Activated CD4-positive, alpha-beta T cell treated with anti-CD3 and anti-CD28 coated beads, Interleukin-2, amount 50 U/mL, for 4 hours (primary cell): ENCODE results near the gene PRKN.

Source experiments
- DNase-seq, 2 experiments: peaks; one replicate each; pipeline ENCODE4 v3.0.0-alpha.2; 2020

Gene PRKN

GRCh38 chr6:162671580-162672165 is 55.9 kb downstream of the PRKN start:
- no peak for DNase-seq

- no peak for DNase-seq
These were observed 57.2 kb downstream of the PRKN start for GRCh38 chr6:162670345-162670744.

GRCh38 chr6:162666246-162666645 is 61.3 kb downstream of the PRKN start:
- no peak for DNase-seq

GRCh38 chr6:162653808-162654207 is 73.8 kb downstream of the PRKN start:
- no peak for DNase-seq

DNA sequence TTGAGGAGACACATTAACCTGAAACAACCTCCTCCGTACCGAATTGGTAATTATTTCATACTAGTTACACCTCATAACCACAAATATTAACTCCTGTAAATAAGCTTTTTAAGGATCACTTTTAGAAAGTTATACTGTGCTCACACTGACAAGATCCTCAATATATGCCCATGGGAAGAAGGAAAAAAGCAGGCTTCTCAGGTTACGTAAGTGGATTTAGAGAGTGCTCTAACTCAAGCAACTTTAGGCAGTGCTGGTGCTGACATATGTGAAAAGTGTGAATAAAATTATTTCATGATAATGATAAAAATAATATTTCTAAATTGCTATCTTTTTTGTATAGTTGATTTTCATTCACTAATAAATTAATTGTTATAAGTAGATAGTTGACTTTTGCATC is 76.1 kb downstream of the PRKN start:
- DNase-seq = no peak

DNA sequence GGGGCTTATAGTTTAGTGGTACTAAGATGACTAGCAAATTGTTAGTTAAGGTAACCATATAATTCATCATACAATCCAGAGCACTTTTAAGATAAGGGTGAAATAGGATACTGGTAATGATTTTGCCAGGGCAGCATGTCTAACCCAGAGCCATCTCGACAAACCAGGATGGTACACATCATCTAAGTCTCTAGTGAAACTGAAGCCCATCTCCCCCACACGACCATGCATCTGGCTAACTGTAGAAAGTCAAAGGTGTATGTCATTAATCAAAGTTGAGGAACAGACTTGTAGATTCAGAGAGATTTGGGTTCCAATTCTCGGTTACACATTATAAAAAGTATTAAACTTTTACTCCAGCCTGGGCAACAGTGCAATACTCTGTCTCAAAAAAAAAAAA is 78.3 kb downstream of the PRKN start:
- DNase-seq = no peak

- DNase-seq = no peak
These were observed 83.4 kb downstream of the PRKN start for GRCh38 chr6:162644153-162644552.

- DNase-seq = no peak
These were observed 86.8 kb downstream of the PRKN start for GRCh38 chr6:162640756-162641155.

- no peak for DNase-seq
These were observed 87.6 kb downstream of the PRKN start for GRCh38 chr6:162639951-162640350.

- no peak for DNase-seq
These were observed 88.5 kb downstream of the PRKN start for GRCh38 chr6:162638931-162639574.

- DNase-seq = no peak
These were observed 90.2 kb downstream of the PRKN start for GRCh38 chr6:162637317-162637716.

DNA sequence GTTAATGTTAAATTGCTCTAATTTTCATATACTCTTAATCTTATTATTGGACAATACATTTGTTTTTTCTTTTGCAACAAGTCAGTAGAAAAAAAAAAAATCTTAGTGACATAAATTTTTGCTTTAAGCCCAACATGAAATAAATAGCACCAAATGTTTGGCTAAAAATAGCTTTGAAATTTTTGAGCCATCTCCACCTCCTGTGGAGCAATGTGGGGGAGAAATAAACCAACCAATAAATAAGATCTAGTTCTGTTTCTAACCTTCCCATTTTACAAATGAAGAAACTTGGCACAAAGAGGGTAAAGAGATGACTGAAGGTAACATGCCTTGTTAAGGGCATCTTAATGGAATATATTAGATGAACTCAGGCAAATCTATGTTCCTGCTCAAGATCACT is 91.4 kb downstream of the PRKN start:
- DNase-seq = no peak

DNA sequence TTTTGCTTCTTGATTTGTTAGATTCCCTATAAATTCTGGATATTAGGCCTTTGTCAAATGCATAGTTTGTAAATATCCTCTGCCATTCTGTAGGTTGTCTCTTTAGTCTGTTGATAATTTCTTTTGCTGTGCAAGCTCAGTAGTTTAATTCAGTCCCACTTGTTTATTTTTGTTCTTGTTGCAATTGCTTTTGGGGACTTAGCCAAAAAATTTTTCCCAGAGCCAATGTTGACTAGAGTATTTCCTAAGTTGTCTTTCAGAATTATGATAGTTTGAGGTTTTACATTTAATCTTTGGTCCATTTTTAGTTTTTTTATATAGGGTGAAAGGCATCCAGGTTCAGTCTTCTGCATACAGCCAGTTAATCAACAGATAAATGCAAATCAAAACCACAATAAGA is 96.0 kb downstream of the PRKN start:
- no peak for DNase-seq

DNA sequence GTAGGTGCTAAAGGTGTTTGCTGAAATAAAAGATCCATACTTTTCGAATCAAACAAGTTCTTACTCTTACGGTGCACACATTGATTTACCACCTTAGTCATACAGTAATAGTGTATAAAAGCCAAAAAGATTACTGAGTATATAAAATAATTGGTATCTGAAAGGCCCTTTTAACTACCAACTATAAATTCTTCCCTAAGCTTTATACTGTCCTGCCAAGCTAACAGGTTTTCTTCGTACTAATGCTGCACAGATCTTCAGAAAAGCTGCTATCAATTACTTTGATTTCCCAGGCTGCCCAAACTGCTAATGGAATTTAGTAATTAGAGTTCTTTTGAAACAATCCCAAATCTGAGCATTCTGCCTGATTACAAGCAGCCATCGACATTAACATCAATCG is 97.5 kb downstream of the PRKN start:
- DNase-seq = no peak

DNA sequence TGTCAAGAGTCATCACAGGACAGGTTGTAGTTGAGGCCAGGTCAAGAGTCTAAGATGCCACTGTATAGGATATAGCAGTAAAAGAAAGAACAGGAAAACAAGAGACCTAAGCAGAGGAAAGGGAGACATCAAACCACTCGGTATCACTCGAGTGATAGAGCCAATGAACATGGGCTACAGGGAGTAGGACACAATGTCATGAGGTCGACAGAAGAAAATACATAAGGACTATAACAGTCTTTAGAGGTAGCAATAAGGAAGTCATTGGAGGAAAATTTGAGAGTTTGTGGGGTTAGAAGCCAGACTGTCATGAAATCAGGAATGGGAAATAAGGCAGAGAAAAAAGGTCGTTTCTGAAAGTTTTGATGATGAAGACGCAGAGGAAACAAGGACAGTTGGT is 99.7 kb downstream of the PRKN start:
- no peak for DNase-seq

DNA sequence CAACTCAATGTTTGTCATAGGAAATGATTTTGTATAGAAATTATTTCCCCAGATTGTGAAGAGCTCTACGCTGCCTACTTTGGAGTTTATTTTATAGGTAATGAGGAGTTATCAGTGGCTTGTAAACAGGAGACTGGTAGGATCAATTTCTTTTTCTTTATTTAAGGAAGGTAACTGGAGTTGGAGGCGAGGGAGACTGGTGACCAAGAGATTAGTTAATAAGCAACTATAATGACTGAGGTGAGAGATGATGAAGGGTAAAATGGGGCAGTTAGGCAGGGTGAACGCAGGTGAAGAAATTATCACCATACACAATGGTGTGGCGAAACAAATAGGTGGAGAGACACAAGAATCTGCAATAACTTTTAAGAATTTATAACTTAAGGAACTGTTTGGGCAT is 100.2 kb downstream of the PRKN start:
- DNase-seq = no peak

- no peak for DNase-seq
These were observed 100.7 kb downstream of the PRKN start for GRCh38 chr6:162626869-162627268.

GRCh38 chr6:162625846-162626540 is 101.6 kb downstream of the PRKN start:
- no peak for DNase-seq

- DNase-seq = no peak
These were observed 105.0 kb downstream of the PRKN start for GRCh38 chr6:162622572-162622971.

DNA sequence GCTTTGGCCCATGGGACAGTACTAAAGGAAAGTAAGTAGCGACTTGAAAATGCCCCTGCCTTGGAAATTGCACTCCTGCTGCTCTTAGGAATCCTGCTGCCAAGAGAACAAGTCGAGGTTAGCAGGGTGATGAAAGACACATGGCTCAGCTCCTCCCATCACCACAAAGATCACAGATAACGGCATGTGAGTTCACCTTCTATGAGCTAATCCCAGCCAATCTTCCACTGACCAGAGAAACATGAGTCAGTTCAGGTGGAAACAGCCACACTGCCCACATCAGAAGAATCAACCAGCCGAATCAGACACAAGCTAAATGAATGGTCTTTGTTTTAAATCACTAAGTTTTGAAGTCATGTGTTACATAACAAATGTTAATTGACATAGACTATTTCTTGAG is 106.3 kb downstream of the PRKN start:
- no peak for DNase-seq

DNA sequence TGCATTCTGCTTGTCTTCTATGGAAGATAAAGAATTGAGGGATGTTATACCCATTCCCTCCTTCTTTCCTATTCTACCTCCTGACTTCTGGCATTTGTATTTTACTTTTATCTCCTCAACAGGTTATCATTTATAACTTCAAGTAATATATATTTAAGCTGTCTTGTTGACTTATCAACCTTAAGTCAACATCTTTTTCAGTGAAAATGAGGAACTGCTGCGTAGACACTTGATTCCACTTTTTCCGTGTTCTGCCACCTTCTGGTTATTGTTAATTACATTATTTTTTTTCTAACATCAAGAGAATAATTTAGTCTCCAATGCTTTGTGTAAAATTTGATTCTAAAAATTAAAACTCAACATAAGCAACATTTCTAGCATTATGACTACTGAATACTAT is 107.5 kb downstream of the PRKN start:
- DNase-seq = no peak

GRCh38 chr6:162618448-162619002 is 109.0 kb downstream of the PRKN start:
- DNase-seq = no peak

- DNase-seq = no peak
These were observed 112.4 kb downstream of the PRKN start for GRCh38 chr6:162615016-162615705.

DNA sequence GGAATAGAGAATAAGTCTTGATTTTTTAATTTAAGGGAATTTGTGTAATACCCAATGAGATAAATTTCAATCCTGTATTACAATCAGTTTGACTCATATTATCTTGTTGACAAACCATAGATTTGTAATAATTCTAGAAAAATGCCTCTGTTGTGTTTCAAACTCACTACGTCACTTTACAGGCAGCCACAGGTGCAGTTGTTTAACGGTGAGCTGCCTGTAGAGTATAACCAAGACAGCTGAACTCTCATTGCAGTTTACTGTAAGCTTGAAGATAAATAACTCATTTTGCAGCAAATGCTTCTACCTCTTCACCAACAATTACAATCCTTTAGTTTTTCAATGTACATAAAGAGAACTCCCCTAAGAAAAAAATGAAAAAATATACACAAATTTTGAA is 114.3 kb downstream of the PRKN start:
- no peak for DNase-seq
